GM18907 (cell line): ENCODE measurements around the gene KATNBL1.

Experiments used
- ATAC-seq: cut with Tn5 transposase; IDR thresholded peaks from one replicate; pipeline ENCODE4 v1.9.1; 2021; ENCODE audit warnings: mild to moderate bottlenecking, moderate library complexity; ENCODE audit not compliant: unreplicated experiment

The KATNBL1 gene

DNA sequence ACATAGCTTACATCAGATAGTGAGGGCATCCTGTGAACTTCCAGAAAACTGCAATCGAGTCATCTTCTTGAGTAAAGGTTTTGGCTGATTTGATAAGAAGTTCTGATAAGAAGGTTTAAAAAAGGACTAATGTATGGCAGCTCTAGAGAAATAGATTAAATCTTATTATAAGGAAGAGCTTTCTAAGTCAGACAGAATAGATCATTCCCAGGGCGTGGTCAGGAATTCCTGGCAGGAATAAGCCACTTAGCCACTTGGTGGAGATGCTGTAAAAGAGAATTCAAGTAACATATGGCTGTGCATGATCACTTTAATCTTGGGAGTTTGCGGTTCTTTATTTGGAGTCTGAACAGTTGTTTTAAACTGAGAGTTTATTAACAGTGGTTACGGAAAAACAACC lies 90.6 kb downstream of the KATNBL1 start:
- ATAC-seq, result no peak

DNA sequence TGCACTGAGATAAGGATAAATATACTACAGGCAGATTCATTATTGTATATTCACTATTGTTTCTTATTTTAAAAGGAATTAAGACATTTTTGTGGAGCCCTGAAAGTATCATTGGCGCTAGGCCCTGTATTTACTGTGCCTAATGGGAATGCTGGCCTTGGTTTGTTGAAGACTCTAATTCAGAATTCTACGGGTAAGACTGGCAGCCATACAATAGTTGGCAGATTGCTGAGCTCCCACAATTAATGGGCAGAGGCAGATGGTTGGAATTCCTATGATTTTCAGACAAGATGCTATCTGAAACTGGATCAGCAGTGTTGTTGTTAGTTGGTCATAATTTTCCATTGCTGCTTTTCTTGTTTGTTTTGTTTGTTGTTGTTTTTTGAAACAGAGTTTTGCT lies 93.3 kb downstream of the KATNBL1 start:
- no peak for ATAC-seq

DNA sequence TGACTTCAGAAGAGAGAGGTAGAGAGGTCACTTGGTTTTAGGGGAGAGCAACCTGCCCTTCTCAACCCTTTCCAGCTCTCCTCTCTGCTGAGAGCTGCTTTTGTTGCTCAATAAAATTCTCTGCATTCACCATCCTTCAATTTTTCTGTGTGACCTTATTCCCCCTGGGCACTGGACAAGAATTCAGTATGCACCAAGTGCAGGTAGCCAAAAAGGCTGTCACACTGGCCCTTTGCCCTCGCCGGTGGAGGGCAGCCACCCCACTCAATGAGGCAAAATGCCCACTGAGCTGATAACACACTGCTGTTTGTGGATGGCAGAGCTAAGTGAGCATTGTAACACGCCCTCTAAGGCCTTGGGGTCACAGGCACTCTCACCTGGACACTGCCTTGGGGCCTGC lies 95.2 kb downstream of the KATNBL1 start:
- no peak for ATAC-seq

DNA sequence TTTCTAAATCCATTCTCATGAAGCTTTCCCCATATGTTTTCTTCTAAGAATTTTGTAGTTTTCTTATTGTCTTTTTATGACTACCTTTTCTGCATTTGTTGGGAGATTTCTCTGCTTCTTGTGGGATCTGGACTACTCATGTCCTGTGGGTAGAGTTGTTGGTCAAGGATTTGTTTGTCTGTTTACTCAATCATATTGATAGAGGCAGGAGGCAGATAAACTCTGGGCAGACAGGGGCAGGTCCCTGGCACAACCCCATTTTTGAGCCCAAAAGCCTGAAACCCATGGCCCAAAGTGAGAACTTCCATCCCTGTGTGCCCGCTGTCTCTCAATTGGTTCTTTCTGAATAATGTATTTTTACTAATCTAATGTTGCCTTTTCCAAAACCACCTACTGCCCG lies 95.7 kb downstream of the KATNBL1 start:
- ATAC-seq, result no peak

DNA sequence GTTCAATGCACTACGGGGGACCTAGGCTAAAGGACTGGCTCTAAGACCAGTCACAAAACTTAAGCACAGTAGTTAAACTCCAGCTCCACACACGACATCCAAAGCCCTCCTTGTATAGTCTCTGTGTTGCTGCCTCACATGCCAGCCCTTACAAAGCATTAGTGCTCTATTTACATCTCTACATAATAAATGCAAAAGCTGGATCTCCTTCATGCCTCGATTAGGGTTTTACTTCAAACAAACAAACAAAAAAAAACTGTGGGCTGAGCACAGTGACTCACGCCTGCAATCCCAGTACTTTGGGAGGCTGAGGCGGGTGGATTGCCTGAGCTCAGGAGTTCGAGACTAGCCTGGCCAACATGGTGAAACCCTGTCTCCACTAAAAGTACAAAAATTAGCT lies 98.4 kb downstream of the KATNBL1 start:
- ATAC-seq, result no peak

DNA sequence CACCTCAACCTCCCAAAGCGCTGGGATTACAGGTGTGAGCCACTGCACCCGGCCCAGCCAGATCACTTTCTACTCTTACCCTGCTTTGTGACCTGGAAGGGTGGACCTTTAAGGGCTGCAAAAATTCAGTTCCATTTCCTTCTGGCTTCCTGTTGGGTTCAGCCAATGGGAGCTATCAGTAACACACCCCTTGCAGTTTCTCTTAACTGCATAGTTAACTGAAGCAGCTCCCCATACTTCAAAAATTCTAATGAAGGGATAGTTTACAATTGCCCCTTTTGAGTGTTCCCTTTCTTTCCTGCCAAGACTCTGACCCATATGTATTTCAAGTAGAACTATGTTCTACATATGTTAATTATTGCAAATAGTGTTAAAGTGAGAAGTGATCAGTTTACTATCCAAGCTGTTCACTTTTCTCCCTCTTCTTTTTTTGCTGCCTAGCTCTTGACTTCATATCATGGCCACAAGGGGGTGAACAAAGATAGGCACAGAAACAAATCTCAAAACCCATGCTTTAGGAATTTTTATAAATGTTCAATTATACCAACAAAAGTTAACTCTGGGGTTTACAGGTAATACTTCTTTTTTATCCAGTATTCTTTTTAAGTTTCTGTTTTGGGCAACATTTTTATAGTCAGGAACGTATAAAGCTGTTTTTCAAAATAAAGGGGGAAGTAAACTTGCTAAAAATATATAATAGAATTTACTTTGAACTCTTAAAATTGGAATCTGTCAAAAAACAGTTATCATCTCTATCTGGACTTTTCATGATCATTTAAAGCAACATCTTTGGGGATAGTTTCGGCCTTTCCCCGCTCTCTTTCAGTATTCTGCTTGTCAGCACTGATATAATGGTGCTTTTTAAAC lies 99.9 kb downstream of the KATNBL1 start:
- peak; percentile 51 for ATAC-seq

DNA sequence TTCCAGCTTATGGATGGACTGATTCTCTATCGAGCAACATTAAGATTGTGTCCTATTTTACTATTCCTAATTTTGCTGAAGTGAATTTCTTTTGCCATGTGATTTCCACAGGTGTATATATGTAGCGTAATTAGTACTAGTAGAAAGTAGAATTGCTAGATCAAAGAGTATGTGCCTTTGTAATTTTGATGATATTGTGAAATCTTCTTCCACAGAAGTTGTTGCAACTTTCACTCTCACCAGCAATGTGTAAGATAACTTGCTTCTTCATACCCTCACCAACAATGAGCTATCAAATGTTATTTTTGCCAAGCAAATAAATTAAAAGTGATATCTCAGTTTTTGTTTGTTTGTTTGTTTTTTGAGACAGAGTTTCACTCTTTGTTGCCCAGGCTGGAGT lies 102.6 kb downstream of the KATNBL1 start:
- ATAC-seq, result no peak

DNA sequence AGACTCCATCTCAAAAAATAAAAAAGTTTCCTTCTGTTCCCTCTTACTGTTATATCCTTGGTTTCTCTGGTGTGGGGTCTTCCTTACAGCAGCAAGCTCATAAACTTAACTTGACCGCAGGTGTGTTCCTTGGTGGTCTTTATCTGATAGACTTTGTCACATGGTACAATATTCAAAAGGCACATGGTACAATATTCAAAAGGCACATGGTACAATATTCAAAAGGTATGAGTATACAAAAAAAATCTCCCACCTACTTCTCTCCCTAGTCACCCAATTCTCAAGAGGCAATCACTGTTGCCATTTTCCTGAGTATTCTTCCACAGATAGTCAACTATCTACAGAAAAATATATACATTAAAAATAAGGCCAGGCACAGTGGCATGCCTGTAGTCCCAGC lies 103.5 kb downstream of the KATNBL1 start:
- no peak for ATAC-seq

DNA sequence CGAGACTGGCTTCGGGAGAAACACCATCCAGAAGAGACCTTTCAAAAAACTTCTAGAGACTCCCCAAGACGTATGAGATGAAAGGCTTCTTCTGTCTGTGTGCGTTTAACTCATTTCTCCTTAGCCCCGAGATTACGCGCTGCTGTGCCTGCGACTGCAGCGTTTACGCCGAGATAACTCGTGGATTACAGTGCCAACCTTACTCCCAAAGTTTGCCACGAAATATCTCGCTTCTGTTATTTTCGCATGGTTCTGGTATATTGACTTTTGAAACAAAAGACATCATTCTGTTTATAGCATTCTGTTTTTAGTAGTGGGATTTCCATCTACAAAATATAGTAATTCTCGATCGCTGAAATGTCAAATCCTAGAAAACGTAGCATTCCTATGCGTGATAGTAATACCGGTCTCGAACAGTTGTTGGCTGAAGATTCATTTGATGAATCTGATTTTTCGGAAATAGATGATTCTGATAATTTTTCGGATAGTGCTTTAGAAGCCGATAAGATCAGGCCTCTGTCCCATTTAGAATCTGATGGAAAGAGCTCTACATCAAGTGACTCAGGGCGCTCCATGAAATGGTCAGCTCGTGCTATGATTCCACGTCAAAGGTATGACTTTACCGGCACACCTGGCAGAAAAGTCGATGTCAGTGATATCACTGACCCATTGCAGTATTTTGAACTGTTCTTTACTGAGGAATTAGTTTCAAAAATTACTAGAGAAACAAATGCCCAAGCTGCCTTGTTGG lies 107.5 kb downstream of the KATNBL1 start:
- no peak for ATAC-seq

DNA sequence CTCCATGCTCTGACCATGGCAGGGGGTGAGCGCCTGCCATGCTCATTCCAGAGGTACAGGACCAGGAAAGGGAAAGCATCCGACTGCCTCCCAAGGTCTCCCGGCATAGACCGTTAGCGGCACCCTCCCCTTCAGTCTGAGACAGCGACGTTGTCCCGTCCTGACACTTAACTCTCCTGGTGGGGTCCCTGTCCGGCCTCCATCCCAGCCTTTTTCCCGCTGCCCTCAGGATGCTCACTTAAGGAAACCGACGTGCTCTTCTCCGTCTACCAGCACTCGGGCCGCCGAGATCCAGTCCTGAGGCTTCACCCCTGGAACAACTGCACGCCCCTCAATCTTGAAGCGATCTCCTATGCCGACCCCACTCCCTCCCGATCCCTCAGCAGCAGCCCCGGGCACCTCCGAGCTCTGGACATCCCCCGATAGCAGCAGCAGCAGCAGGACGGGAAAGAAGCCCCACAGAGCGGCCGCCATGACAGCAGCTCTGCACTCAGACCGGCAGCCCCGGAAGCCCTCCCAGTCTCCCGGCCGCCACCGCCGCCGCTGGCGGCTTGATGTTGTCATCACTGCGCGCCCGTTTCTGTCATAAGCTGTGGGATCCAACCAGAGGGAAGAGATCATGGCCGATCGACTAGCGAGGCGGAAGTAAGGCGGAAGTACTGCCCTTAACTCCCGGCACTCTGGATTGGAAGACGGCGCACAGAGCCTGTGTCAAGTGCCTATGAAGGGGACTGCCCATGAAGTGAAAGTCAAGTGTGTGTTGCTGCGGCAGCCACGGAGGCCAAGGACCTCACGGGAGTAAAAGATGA lies 108.3 kb downstream of the KATNBL1 start, which contains the start of the genes EMC7 and PGBD4:
Gene EMC7, minus strand, starts transcription at position 497 of the 809 bp plus-strand sequence. Its CDS starts 23 bp downstream, at position 474.
Gene PGBD4, plus strand, starts transcription at position 718 of the 809 bp plus-strand sequence. CDS start 449 bp downstream, outside the sequence.
- peak; percentile 97 for ATAC-seq

DNA sequence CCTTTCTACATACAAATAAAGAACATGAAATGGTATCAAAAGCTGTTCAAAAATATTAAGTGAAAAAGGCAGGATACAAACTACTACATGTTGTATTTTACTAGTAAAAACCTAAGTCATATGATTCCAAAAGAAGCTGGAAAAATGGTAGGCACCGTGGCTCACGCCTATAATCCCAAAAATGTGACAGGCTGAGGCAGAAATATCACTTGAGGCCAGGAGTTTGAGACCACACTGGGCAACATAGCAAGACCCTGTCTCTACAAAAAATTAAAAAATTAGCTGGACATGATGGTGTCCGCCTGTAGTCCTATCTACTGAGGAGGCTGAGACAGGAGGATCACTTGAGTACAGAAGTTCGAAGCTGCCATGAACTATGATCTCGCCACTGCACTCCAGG lies 110.0 kb downstream of the KATNBL1 start:
- ATAC-seq, result no peak
